Caco-2 (cell line): ENCODE data around the gene FES. TPM values are rescaled to one million over a fixed set of nuclear protein-coding genes. Genes with fewer than 3 reads are reported as not detected.
A peak's percentile ranks its signal among the peaks of the same experiment; 100 is the strongest.

ENCODE experiments used
- Bru-seq: library from RNA; stranded (reverse); fragments of 400-500 nt; gene quantifications from one replicate; lab custom pipeline; 2021; lab: Mats Ljungman, UMichigan
- BruChase-seq, 2 experiments: library from RNA; stranded (reverse); fragments of 400-500 nt; gene quantifications; one replicate each; lab custom pipeline; 2021; lab: Mats Ljungman, UMichigan
- BruUV-seq: library from RNA; stranded (reverse); fragments of 400-500 nt; replicated peaks from 2 replicates; lab custom pipeline; 2021; lab: Mats Ljungman, UMichigan
- CTCF ChIA-PET: fragments of 300-600 bp; sonication (Branson Sonifier 250); formaldehyde crosslinking; loops from one replicate; lab custom pipeline; 2022; ENCODE audit warnings: antibody characterized with exemption; lab: Charles Lee
- POLR2A ChIA-PET: fragments of 300-600 bp; sonication (Branson Sonifier 250); formaldehyde crosslinking; loops from one replicate; lab custom pipeline; 2022; ENCODE audit warnings: antibody characterized with exemption; lab: Charles Lee
- DNase-seq, 2 experiments: peaks; one replicate each; pipeline versions ENCODE4 v3.0.0 to v3.0.0-alpha.2; 2020 to 2022
- H3K27me3 ChIP-seq: replicated peaks from 2 replicates; pipeline ENCODE4 v1.6.0; 2011; ENCODE audit warnings: low read length; ENCODE audit not compliant: control insufficient read depth, insufficient read depth
- H3K36me3 ChIP-seq: 2 replicates; pipeline ENCODE4 v1.5.1; 2011; ENCODE audit warnings: low read length; ENCODE audit not compliant: control insufficient read depth, insufficient read depth
- H3K4me1 ChIP-seq: fragments of 250-450 bp; sonication (Bioruptor Pico); 2 replicates; pipeline ENCODE4 v1.5.1; 2020; ENCODE audit warnings: mild to moderate bottlenecking
- H3K4me3 ChIP-seq: 2 replicates; pipeline ENCODE4 v1.5.1; 2011; ENCODE audit warnings: low read depth, mild to moderate bottlenecking, control low read depth, low read length
- H3K9me3 ChIP-seq: fragments of 250-450 bp; sonication (Bioruptor Pico); 2 replicates; pipeline ENCODE4 v1.5.1; 2020; ENCODE audit warnings: mild to moderate bottlenecking, moderate library complexity
- H3K27ac Mint-ChIP-seq: one replicate; pipeline ENCODE4 v1.8.0; 2022; ENCODE audit warnings: mixed read lengths; ENCODE audit not compliant: unreplicated experiment
- H3K27me3 Mint-ChIP-seq: one replicate; pipeline ENCODE4 v1.8.0; 2022; ENCODE audit warnings: mixed read lengths; ENCODE audit not compliant: insufficient read depth, unreplicated experiment
- H3K36me3 Mint-ChIP-seq: one replicate; pipeline ENCODE4 v1.8.0; 2022; ENCODE audit warnings: mild to moderate bottlenecking, mixed read lengths; ENCODE audit not compliant: insufficient read depth, unreplicated experiment
- H3K4me1 Mint-ChIP-seq: one replicate; pipeline ENCODE4 v1.8.0; 2022; ENCODE audit warnings: low read depth, mixed read lengths; ENCODE audit not compliant: unreplicated experiment
- H3K4me3 Mint-ChIP-seq: one replicate; pipeline ENCODE4 v1.8.0; 2022; ENCODE audit warnings: mild to moderate bottlenecking, moderate library complexity, mixed read lengths; ENCODE audit not compliant: unreplicated experiment
- H3K9me3 Mint-ChIP-seq: one replicate; pipeline ENCODE4 v1.8.0; 2022; ENCODE audit warnings: mixed read lengths; ENCODE audit not compliant: unreplicated experiment
- intact Hi-C: fragments of 100-400 bp; cut with micrococcal nuclease; formaldehyde crosslinking; loops from one replicate; pipeline ENCODE4 v1.10.0; 2022; ENCODE audit not compliant: unreplicated experiment
- long read RNA-seq: library from polyadenylated mRNA; stranded (forward); transcript quantifications from one replicate; pipeline ENCODE4 v2.0.0, GENCODE V29; 2022
- total RNA-seq: library from RNA; stranded (reverse); gene quantifications from 2 replicates; pipeline ENCODE4 v1.2.3, GENCODE V29; 2022
- TF ChIP-seq, protein P1 (sequence below), 2 experiments: fragments of 200-600 bp in 1 of 2; IDR thresholded peaks; 1 replicate in 1 of 2; 2 replicates in 1 of 2; pipeline versions ENCODE4 v1.5.1 to v1.8.0; 2011 to 2022; ENCODE audit warnings: antibody characterized with exemption in 1 of 2, control low read depth in 1 of 2, inconsistent platforms in 1 of 2, low read depth in 1 of 2, low read length in 1 of 2, mild to moderate bottlenecking in 1 of 2, moderate library complexity in 1 of 2; ENCODE audit not compliant: insufficient read depth in 1 of 2, severe bottlenecking in 1 of 2, unreplicated experiment in 1 of 2

FES gene
- total RNA-seq (1.7 and 1.8 TPM in 2 replicates), Bru-seq, nascent RNA (percentile 19 among the genes with signal in this experiment), BruChase-seq, experiment 1, labeled RNA remaining after a 2-hour chase (percentile 18 among the genes with signal in this experiment), BruChase-seq, experiment 2, labeled RNA remaining after a 6-hour chase (percentile 25 among the genes with signal in this experiment)
- long read RNA-seq, result 0 reads

DNA sequence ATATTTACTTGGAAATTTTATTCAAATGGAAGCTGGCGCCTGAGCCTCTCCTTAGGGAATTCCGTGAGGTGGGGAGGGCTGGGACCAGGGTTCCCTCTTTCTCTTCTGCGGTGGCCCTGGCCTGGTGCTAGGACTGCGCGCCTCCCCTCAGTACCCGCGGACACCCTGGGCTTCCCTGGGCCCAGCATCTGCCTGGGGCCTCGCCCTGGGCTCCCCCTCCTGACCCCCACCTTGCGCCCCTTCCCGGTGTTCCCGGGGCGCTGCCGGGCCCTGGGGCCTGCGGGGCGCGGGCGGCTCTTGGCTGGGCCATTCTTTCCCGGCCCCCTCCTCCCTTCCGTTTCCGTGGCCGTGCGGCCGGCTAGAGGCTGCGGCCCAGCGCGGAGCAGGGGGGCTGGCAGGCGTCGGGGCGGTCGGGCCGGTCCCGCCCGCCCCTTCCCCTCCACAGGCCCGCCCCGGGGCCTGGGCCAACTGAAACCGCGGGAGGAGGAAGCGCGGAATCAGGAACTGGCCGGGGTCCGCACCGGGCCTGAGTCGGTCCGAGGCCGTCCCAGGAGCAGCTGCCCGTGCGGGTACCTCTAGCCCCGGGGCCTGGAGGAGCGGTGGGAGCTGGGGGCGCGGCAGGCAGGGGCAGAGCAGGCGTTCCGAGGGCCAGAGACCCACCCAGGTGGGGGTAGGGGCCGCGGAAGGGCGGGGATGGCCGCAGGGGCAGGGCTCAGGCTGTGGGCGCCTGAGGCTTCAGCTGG is at the start of gene FES:
Gene FES (plus strand): TSS at position 529 of the 743 bp plus-strand sequence. CDS start 542 bp downstream, outside the sequence.
- no TSS peak for BruUV-seq
- ChIA-PET CTCF (no interaction called here), POLR2A (interaction anchor here (0.6 kb wide), 1 partner anchor 138 kb away, joined by 3 read pairs; no protein-coding TSS in a partner anchor)
- Mint-ChIP-seq H3K27ac (no peak within 1 kb of the TSS), H3K4me1 (no peaks in the 10 kb centered on the region), H3K9me3 (no peaks in the 10 kb centered on the region), H3K27me3 (no peaks in the 10 kb centered on the region), H3K36me3 (peaks cover 5% of the 10 kb centered on the region), H3K4me3 (no peak within 1 kb of the TSS)
- Histone ChIP-seq H3K27me3 (no peaks in the 10 kb centered on the region), H3K4me3 (no peak within 1 kb of the TSS), H3K4me1 (no peaks in the 10 kb centered on the region; the same call in 1 of the 2 replicates), H3K9me3 (no peaks in the 10 kb centered on the region), H3K36me3 (no peaks in the 10 kb centered on the region)
- TF ChIP-seq, protein P1, sequence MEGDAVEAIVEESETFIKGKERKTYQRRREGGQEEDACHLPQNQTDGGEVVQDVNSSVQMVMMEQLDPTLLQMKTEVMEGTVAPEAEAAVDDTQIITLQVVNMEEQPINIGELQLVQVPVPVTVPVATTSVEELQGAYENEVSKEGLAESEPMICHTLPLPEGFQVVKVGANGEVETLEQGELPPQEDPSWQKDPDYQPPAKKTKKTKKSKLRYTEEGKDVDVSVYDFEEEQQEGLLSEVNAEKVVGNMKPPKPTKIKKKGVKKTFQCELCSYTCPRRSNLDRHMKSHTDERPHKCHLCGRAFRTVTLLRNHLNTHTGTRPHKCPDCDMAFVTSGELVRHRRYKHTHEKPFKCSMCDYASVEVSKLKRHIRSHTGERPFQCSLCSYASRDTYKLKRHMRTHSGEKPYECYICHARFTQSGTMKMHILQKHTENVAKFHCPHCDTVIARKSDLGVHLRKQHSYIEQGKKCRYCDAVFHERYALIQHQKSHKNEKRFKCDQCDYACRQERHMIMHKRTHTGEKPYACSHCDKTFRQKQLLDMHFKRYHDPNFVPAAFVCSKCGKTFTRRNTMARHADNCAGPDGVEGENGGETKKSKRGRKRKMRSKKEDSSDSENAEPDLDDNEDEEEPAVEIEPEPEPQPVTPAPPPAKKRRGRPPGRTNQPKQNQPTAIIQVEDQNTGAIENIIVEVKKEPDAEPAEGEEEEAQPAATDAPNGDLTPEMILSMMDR (IDR thresholded peaks at IDR 0.05; ENCODE audit: insufficient read depth in 1 of 2, low read depth in 1 of 2, low read length in 1 of 2, severe bottlenecking in 1 of 2, unreplicated experiment in 1 of 2), result no peak
- DNase-seq, result no peak
- intact Hi-C loops, result no loop called here

DNA sequence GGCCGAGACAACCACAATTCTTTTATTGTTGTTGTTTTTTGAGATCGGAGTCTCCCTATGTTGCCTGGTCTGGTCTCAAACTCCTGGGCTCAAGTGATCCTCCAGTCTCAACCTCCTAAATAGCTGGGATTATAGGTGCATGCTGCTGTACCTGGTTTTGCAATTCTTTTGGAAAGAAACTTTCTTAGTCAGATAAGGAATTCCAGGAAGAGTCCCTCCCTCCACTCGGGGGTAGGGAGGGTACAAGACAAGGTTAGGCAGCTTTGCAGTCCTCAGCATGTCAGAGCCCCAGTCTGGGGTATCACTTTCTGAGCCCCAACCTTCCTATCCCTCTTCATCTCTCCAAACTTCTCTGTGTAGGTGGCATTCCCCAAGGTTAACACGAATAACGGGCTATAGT is 49.7 kb upstream of the FES start:
- no peak for DNase-seq
- Histone ChIP-seq H3K27me3 (no peaks in the 10 kb centered on the region), H3K4me1 (peaks cover 18% of the 10 kb centered on the region), H3K9me3 (no peaks in the 10 kb centered on the region), H3K4me3 (no peak overlapping the region), H3K36me3 (no peaks in the 10 kb centered on the region)
- peaks cover 22% of the 10 kb centered on the region for H3K4me1 Mint-ChIP-seq
- POLR2A ChIA-PET, result no interaction called here
- BruUV-seq, result no TSS peak
- CTCF ChIA-PET, result interaction anchor here (0.7 kb wide), 1 partner anchor 445 kb away, joined by 3 read pairs; no protein-coding TSS in a partner anchor
- no peaks in the 10 kb centered on the region for H3K36me3 Mint-ChIP-seq
- no peaks in the 10 kb centered on the region for H3K27me3 Mint-ChIP-seq
- no peaks in the 10 kb centered on the region for H3K9me3 Mint-ChIP-seq
- TF ChIP-seq, protein P1 (IDR thresholded peaks at IDR 0.05; ENCODE audit: insufficient read depth in 1 of 2, low read depth in 1 of 2, low read length in 1 of 2, severe bottlenecking in 1 of 2, unreplicated experiment in 1 of 2), result no peak
- no peak overlapping the region for H3K27ac Mint-ChIP-seq
- intact Hi-C loops, result no loop called here
- no peak overlapping the region for H3K4me3 Mint-ChIP-seq

DNA sequence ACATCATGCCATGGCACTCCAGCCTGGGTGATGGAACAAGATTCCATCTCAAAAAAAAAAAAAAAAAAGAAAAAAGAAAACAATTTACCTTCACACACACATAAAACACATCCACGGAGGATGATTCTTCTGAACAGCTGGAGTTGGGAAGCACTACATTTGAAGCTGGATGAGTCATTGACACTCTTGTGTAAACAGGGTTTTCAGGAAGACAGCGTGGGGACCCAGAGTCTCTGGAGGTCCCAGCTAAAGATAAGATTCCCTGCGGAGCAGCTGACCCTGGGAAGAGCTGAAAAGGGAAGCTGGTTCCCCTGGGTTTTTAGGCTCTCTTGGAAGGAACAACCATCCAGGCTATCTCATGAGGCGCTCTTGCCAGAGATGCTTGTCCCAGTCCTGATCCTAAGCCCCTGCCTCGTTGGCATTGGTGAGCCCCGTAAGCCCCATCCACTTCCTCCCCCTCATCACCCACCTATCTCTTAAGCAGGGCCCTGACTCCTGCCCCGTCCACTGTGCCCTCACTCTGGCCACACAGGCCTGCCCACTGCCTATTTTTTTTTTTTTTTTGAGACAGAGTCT is 47.9 kb upstream of the FES start:
- Histone ChIP-seq H3K4me1 (peaks cover 21% of the 10 kb centered on the region), H3K36me3 (no peaks in the 10 kb centered on the region), H3K27me3 (no peaks in the 10 kb centered on the region), H3K9me3 (no peaks in the 10 kb centered on the region), H3K4me3 (no peak overlapping the region)
- H3K36me3 Mint-ChIP-seq, result no peaks in the 10 kb centered on the region
- no peak overlapping the region for H3K4me3 Mint-ChIP-seq
- TF ChIP-seq, protein P1 (IDR thresholded peaks at IDR 0.05; ENCODE audit: insufficient read depth in 1 of 2, low read depth in 1 of 2, low read length in 1 of 2, severe bottlenecking in 1 of 2, unreplicated experiment in 1 of 2), result no peak
- intact Hi-C loops, result no loop called here
- no TSS peak for BruUV-seq
- no peak for DNase-seq
- ChIA-PET POLR2A (interaction anchor here (0.7 kb wide), 1 partner anchor 603 kb away, joined by 16 read pairs; no protein-coding TSS in a partner anchor), CTCF (no interaction called here)
- peaks cover 22% of the 10 kb centered on the region for H3K4me1 Mint-ChIP-seq
- H3K27me3 Mint-ChIP-seq, result no peaks in the 10 kb centered on the region
- H3K27ac Mint-ChIP-seq, result no peak overlapping the region
- H3K9me3 Mint-ChIP-seq, result no peaks in the 10 kb centered on the region
